ENCODE measurements around the gene EWSR1. TPM values are rescaled to one million over a fixed set of nuclear protein-coding genes. Genes with fewer than 3 reads are reported as not detected.
"Not testable (repeated sequence)": the region's sequence is repeated elsewhere in the genome, so short reads cannot be mapped to it uniquely, and the experiment has no call there.

EWSR1 gene
- polyA plus RNA-seq, 5 donors = 313 to 369 (median 340) TPM

- DNase-seq = no peak
Observed at GRCh38 chr22:29244785-29245625, 23.1 kb upstream of the EWSR1 start.

DNA sequence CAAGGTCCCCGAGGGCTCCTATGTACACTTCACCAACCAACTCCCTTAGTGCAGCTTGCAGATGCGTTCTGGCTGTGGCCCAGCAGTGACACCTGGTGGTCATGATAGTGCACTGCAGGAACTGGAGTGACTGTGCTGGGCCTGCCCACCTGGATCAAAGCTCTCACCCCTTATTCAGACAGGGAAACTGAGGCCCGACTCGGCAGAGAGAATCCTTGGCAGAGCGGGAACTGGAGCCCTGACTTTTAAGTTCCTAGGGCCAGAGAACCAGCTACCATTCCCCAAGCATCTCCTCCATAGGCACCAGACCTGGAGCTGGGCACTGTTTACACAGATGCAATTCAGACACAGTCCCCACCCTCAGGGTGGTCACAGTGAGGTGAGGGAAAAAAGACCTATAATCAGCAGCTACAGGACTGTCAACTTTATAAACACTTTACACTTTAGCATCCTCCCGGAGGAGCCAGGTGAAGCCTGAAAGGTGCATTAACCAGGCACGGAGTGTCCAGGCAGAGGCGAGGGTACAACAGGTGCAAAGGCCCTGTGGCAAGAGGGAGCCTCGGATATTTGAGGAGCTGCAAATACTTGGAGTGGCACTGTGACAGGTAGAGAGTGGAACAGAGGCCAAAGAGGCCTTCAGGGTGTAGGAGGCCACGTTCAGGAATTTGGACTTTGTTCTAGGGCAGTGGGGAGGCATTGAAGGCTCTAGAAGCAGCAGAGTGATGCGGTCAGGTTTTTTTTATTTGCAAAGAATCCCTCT is 22.3 kb upstream of the EWSR1 start:
- DNase-seq = peak; percentile 53 to 60

GRCh38 chr22:29247891-29248290 is 20.2 kb upstream of the EWSR1 start:
- not testable (repeated sequence) for DNase-seq

DNA sequence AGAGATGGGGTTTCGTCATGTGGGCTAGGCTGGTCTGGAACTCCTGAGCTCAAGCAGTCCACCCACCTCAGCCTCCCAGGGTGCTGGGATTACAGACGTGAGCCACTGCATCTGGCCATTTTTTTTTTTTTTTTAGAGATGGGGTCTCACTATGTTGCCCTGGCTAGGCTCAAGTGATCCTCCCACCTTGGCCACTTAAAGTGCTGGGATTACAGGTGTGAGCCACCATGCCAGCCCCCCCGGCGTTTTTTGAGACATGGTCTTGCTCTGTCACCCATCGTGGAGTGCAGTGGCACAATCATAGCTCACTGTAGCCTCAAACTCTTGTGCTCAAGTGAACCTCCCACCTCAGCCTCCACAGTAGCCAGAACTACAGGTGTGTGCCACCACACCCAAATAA is 16.8 kb upstream of the EWSR1 start:
- DNase-seq = no peak

DNA sequence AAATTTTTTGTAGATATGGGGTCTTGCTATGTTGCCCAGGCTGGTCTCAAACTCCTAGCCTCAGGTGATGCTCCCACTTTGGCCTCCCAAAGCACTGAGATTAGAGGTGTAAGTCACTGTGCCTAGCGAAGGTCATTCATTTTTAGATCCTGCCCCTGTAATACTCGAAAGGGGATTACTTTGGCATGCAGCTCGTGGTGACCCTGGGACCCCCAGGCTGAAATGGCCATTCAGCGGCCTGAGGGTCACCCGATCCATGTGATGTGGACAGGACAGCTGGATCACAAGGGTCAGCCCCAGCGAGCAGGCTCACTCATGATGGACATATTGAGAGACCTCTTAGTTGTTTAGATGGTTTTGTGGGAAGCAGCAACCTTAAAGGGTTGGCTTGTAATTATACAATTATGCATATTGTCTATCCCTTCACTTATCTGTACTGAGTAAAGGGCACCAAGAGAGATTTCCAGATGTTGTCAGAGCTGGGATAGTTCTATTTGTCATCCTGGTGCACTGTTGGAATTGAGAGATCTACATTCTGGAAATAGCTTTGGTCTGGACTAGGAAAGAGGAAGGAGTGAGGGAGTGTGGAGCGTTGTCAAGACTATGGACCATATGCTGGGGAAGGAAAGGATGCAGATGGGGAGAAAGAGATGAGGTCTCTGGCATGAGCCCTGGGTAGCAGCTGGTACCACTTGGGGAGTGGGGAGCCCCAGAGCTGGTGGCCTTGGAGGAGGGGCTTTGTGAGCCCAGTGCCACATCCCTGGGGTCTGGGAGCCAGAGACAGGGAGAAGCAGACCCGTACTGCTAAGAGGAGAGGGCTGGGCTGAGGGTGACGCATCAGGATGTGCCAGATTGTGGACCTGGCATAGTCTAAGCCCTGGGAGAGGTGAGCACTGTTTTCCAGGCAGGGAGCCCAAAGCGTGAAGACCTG is 15.8 kb upstream of the EWSR1 start:
- DNase-seq = no peak

- no peak for DNase-seq
Observed at GRCh38 chr22:29253561-29254285, 14.3 kb upstream of the EWSR1 start.

DNA sequence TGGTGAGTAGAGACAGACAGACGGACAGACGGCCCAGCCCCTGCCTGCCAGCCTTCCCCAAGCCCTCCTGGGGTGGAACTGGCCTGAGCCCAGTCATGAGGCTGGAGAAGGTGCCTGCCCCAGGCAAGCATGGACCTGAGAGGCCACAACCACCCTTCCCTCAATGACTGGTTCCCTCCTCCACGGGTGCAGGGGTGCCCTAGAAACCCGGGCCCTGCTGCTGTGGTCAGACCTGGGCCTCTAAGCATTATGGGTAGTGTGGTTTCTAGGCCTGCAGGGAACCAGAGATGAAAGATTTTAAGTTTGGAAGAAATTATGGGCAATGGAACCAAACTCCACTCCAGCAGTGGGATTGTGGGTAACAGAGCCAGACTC is 13.8 kb upstream of the EWSR1 start:
- DNase-seq = no peak

DNA sequence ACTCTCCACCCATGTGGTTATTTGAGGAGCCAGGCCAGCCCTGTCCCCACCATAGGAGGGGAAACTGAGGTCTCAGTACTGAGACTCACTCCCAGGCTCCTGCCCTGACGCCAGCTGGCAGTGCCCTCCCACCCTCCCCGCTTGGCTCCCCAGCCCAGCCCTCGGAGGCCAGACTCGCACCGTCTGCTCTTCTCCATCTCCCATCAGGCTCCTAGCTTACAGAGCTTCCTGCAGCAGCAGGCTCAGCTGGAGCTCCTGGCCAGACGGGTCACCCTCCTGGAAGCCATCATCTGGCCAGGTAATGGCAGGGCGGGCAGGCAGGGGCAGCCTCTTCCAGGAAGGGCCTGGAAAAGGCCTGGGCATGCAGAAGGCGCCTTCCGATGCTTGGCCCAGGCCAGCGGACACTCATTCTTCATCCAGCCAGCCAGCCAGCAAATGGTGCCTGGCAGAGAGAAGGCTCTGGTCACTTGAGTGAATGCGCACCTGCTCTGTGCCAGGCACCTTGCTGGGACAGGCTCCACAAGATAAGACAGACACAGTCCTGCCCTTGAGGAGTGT is 12.9 kb upstream of the EWSR1 start:
- DNase-seq = no peak

- DNase-seq = no peak
Observed at GRCh38 chr22:29256606-29257325, 11.3 kb upstream of the EWSR1 start.

GRCh38 chr22:29257751-29258181 is 10.3 kb upstream of the EWSR1 start:
- DNase-seq = no peak

- DNase-seq = no peak
Observed at GRCh38 chr22:29258407-29259252, 9.4 kb upstream of the EWSR1 start.

DNA sequence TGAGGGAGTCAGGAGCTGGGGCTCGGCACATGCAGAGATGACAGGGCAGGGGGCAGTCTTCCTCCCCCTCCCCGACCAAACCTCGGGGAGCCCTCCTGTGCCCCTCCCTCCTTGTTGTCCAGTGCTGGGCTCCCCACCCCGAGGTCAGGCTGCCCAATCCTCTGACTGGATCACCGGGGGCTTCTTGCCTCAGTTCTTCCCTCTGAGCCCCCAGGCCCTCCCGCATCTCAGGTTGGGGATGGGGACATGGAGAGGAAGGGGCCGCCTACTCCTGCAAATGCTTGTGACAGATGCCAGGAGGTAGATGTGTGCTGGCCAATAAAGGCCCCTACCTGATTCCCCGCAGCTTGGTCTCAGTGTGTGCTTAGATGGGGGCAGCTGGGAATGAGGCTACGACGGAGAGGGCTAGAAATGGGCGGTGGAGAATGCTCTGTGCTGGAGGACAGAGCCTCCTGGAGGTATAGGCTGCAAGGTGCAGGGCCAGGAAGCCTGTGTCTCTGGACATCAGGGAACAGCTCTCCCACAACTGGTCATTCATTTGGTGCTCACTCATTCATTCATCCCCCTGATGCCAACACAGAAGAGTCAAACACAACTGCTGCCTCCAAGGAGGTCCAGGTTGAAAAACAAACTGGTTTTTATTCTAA is 8.7 kb upstream of the EWSR1 start:
- DNase-seq = no peak

- no peak for DNase-seq
Observed at GRCh38 chr22:29260031-29260560, 8.0 kb upstream of the EWSR1 start.

DNA sequence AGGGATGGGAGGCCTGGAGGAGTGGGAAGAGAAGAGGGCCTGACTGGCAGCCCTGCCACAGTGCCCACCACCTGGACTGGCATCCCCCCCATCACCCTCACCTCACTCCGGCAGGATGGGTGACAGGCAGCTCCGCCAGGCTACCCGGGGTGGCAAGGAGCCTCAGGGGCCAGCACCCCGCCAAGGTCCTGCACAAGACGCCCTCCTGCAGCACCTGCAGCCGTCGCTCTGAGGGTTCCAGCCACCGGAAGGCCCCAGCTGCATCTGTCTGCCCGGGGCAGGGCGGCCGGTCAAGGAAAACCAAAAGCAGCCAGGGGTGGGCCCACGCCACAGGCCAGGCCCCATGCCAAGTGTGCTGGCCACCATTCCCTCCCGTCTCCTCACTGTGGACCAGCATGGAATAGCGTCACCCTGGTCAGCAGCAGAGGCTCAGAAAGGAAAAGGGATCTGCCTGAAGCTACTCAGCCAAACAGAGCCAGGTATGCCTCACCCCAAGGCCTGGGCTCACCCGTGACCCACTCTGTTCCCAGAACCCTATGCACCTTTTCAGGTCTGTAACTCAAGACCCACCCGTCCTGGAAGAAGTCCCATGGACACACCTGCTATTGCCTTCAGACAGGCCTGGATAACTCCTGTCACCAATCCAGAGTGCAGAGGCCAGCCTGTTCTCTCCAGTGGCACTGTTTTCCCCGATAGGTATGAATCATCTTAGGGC is 7.3 kb upstream of the EWSR1 start:
- no peak for DNase-seq

DNA sequence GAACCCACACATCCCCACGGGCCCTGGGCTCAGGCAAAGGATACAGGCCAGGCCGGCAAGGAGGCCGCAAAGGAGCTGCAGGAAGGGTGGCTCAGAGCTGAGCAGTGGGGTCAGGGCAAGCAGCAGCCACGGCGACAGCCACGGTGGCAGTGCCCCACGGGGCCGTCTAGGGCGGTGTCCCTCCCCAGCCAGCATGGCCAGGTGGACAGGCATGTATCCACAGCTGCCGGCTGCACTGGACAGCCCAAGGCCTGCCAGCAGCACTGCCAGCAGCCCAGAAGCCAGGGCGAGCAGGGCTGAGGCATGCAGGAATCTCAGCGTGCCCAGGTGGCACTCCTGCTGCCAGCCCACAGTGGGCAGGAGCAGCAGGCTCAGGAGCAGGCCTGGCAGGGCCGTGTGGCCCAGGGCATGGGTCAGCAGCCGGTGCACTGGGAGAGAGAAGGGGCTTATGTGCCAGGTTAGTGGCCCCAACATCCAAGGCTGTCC is 4.2 kb upstream of the EWSR1 start:
- no peak for DNase-seq

DNA sequence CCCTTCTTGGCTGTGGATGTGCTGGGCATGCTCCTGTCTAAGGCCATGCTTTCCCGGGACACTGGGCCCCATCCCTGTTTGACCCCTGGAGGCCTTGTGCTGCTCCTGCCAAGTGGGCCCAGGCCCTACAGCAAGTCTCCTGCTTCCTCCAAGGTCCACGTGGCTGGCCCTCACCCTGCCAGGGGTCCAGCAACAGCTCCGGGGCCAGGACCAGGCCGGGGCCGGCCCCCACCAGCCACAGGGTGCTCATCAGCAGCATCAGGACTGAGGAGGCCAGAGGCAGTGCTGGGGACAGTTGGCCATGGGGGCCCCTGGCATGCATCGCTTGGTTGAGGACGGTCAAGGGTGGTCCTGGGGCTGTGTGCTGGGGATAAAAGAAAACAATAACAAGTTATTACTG is 2.8 kb upstream of the EWSR1 start:
- DNase-seq = no peak

- DNase-seq = no peak
Observed at GRCh38 chr22:29265929-29266328, 2.1 kb upstream of the EWSR1 start.

All from right lung (tissue), 5 donors.